ENCODE measurements around the gene DPYSL3.

DNA sequence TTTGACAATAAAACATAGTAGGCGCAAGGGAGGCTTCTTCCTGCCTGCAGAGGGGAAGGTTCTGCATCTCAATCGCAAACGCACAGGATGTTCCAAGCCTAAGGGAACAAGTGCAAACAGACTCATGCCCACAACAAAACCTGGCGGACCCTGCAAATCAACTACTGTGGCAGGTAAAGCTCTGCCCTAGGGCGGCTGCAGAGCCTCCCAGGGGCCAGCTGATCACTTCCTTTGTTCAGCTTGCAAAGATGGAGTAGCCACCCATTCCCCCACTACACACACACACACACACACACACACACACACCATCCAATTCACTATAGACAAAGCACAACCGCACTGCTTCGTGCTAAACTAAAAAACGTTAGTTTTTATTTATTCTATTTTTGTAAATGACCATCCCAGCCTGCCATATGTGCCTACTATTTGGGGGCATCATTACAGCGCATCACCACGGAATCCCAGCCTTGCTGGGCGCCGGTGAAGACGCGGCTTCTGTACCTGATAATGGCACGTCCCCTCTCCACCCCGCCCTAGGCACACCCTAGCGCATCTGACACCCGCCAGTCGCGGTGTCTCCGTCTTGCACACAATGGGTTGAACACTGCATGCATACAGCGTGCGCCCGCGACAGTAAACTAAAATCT, 57.6 kb downstream of the DPYSL3 start:
- no peak for TF ChIP-seq CTCF (IDR thresholded peaks at IDR 0.05)
- TF ChIP-seq POLR2A (IDR thresholded peaks at IDR 0.05) = no peak

All from body of pancreas (tissue), 4 donors.